IPS-15b (cell line): Measurements from ENCODE around the gene TIGD6.
"Not testable (repeated sequence)": the region's sequence is repeated elsewhere in the genome, so short reads cannot be mapped to it uniquely, and the experiment has no call there.

ENCODE experiments used
- H3K27me3 ChIP-seq: one replicate; pipeline ENCODE4 v1.6.1; 2013; ENCODE audit warnings: low read length; ENCODE audit not compliant: control insufficient read depth, insufficient read depth
- H3K36me3 ChIP-seq: one replicate; pipeline ENCODE4 v1.6.1; 2013; ENCODE audit warnings: low read length; ENCODE audit not compliant: control insufficient read depth, insufficient read depth
- H3K4me1 ChIP-seq: one replicate; pipeline ENCODE4 v1.6.1; 2013; ENCODE audit warnings: mild to moderate bottlenecking, low read length; ENCODE audit not compliant: control insufficient read depth, insufficient read depth
- H3K4me3 ChIP-seq: one replicate; pipeline ENCODE4 v1.5.1; 2013; ENCODE audit warnings: low read depth, low read length
- H3K9ac ChIP-seq: one replicate; pipeline ENCODE4 v1.6.1; 2013; ENCODE audit warnings: low read depth, mild to moderate bottlenecking, low read length
- H3K9me3 ChIP-seq: one replicate; pipeline ENCODE4 v1.6.1; 2013; ENCODE audit warnings: mild to moderate bottlenecking, low read length; ENCODE audit not compliant: control insufficient read depth, insufficient read depth

Gene TIGD6

GRCh38 chr5:149948993-149949392, 51.5 kb downstream of the TIGD6 start:
- no peaks in the 10 kb centered on the region for H3K9me3 ChIP-seq
- no peaks in the 10 kb centered on the region for H3K36me3 ChIP-seq
- no peaks in the 10 kb centered on the region for H3K4me1 ChIP-seq
- H3K4me3 ChIP-seq, result no peak overlapping the region
- H3K27me3 ChIP-seq, result no peaks in the 10 kb centered on the region
- H3K9ac ChIP-seq, result no peak overlapping the region

- no peak overlapping the region for H3K9ac ChIP-seq
- H3K27me3 ChIP-seq, result no peaks in the 10 kb centered on the region
- H3K4me1 ChIP-seq, result no peaks in the 10 kb centered on the region
- no peaks in the 10 kb centered on the region for H3K9me3 ChIP-seq
- no peak overlapping the region for H3K4me3 ChIP-seq
- H3K36me3 ChIP-seq, result no peaks in the 10 kb centered on the region
These were observed 54.3 kb downstream of the TIGD6 start for GRCh38 chr5:149946118-149946517.

- no peaks in the 10 kb centered on the region for H3K36me3 ChIP-seq
- no peaks in the 10 kb centered on the region for H3K9me3 ChIP-seq
- H3K4me3 ChIP-seq, result no peak within 1 kb of the TSS
- no peaks in the 10 kb centered on the region for H3K27me3 ChIP-seq
- H3K4me1 ChIP-seq, result no peaks in the 10 kb centered on the region
- H3K9ac ChIP-seq, result no peak within 1 kb of the TSS
These were observed 55.8 kb downstream of the TIGD6 start, which contains the start of gene PDE6A for GRCh38 chr5:149944666-149945065. Gene PDE6A, minus strand, starts transcription at chr5:149944793. Its CDS starts 120 bp downstream, at chr5:149944673.

- H3K9ac ChIP-seq, H3K4me1 ChIP-seq, H3K4me3 ChIP-seq, H3K9me3 ChIP-seq, H3K27me3 ChIP-seq, H3K36me3 ChIP-seq: not testable (repeated sequence)
These were observed 57.1 kb downstream of the TIGD6 start for GRCh38 chr5:149943177-149943949.
